ENCODE measurements around the gene LRIT1. TPM values are rescaled to one million over a fixed set of nuclear protein-coding genes. Genes with fewer than 3 reads are reported as not detected.

LRIT1 gene
- total RNA-seq, 4 donors from 2014 or later = not detected

DNA sequence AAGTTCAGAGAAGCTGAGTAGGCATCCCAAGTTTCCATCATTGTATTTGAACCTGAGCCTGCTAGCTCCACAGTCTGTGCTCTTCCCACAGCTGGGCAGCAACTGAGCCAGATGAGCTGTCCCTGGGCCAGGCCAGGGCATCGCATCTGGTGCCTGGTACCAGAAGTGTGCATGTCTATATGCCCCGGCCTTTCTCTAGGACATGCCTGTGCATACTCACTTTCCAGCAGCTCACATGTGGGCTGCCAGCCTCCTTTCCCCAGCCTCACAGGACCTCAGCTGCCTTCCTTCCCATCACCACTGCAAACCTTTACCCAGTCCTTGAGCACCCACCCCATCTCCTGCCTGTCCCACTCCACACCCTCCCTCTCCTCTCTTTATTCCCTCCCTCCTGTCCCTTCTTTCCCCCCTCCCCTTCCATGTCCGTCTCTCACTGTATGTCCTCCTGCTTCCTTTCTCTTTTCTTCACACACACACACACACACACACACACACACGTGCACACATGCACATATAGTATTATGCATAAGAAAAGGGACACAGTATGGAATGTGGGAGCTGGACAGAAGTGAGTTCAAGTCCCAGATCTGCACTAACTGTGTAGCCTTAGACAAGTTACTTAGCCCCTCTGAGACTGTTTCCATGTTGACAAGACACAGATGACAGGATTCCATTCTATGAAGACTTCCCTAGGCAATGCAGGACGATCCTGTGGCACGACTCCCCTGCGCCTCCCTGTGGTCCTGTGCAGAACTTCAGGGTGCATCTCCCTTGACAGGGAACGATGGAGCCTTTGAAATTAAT, 36.1 kb downstream of the LRIT1 start:
- Histone ChIP-seq H3K4me3 (no peak overlapping the region), H3K9me3 (no peaks in the 10 kb centered on the region), H3K36me3 (no peaks in the 10 kb centered on the region), H3K4me1 (no peaks in the 10 kb centered on the region), H3K27ac (no peak overlapping the region), H3K27me3 (peaks cover 0 to 3% (median 0%) of the 10 kb centered on the region in 3 donors)
- DNase-seq = no peak
- TF ChIP-seq POLR2A (IDR thresholded peaks at IDR 0.05) = no peak
- TF ChIP-seq, protein P1, sequence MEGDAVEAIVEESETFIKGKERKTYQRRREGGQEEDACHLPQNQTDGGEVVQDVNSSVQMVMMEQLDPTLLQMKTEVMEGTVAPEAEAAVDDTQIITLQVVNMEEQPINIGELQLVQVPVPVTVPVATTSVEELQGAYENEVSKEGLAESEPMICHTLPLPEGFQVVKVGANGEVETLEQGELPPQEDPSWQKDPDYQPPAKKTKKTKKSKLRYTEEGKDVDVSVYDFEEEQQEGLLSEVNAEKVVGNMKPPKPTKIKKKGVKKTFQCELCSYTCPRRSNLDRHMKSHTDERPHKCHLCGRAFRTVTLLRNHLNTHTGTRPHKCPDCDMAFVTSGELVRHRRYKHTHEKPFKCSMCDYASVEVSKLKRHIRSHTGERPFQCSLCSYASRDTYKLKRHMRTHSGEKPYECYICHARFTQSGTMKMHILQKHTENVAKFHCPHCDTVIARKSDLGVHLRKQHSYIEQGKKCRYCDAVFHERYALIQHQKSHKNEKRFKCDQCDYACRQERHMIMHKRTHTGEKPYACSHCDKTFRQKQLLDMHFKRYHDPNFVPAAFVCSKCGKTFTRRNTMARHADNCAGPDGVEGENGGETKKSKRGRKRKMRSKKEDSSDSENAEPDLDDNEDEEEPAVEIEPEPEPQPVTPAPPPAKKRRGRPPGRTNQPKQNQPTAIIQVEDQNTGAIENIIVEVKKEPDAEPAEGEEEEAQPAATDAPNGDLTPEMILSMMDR (IDR thresholded peaks at IDR 0.05 in 4 of 5, conservative IDR thresholded peaks at IDR 0.05 in 1 of 5) = peak in 1 of 5 experiments; percentile 25
- in situ Hi-C loops (cut with MboI; ENCODE audit: low sequenced_read_pairs in 4 of 4) = no loop called here
- ATAC-seq = no peak
- intact Hi-C loops (cut with DNase I; ENCODE audit: low total_unique reads) = no loop called here

DNA sequence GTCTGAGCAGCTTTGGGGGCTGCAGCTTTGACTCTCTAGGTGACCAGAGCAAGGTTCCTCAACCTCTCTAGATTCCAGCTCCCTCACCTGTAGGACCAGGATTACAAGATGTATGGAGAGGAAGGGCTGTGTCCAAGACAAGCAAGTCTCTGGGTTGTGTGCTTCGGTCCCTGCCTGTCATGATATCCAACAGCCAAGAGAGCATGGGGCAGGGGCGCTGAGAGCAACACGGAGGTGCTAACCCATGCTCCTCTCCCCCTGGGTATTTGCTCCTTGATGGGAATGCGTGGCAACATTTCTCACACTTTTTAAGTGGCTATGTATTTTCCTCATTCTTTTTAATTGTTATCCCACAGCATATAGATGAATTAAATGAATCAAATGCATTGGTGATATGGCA, 36.7 kb downstream of the LRIT1 start:
- Histone ChIP-seq H3K4me3 (no peak overlapping the region), H3K27me3 (peaks cover 0 to 3% (median 0%) of the 10 kb centered on the region in 3 donors), H3K9me3 (no peaks in the 10 kb centered on the region), H3K36me3 (no peaks in the 10 kb centered on the region), H3K27ac (no peak overlapping the region), H3K4me1 (no peaks in the 10 kb centered on the region)
- in situ Hi-C loops (cut with MboI; ENCODE audit: low sequenced_read_pairs in 4 of 4) = no loop called here
- no peak for DNase-seq
- ATAC-seq = no peak
- TF ChIP-seq, protein P1 (IDR thresholded peaks at IDR 0.05 in 4 of 5, conservative IDR thresholded peaks at IDR 0.05 in 1 of 5) = no peak
- TF ChIP-seq POLR2A (IDR thresholded peaks at IDR 0.05) = no peak
- intact Hi-C loops (cut with DNase I; ENCODE audit: low total_unique reads) = no loop called here

DNA sequence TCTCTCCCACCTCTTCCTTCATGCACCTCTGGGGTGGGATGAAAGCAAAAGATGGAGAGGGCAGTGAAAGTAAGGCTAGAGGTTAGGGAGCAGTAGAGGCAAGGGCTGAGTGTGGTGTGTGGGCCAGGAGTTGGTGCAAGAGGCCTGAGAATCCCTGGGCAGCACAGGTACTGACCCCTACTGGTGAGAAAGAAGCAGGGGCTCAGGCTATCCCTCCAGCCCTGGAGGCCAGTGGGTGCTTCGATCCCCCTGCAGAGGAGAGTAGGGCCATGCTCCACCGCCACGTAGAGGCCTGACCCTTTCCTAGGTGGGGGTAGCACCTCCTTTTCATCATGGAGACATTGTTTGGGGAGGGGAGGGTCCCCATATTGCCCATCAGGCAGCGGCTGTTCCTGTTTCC, 37.2 kb downstream of the LRIT1 start:
- H3K9me3 ChIP-seq = no peaks in the 10 kb centered on the region
- H3K4me1 ChIP-seq = no peaks in the 10 kb centered on the region
- intact Hi-C loops (cut with DNase I; ENCODE audit: low total_unique reads) = no loop called here
- no peak overlapping the region for H3K27ac ChIP-seq
- H3K4me3 ChIP-seq = no peak overlapping the region
- DNase-seq (no peak), ATAC-seq (no peak)
- TF ChIP-seq POLR2A (IDR thresholded peaks at IDR 0.05) = no peak
- TF ChIP-seq, protein P1 (IDR thresholded peaks at IDR 0.05 in 4 of 5, conservative IDR thresholded peaks at IDR 0.05 in 1 of 5) = no peak
- H3K27me3 ChIP-seq = peaks cover 0 to 3% (median 0%) of the 10 kb centered on the region in 3 donors
- H3K36me3 ChIP-seq = no peaks in the 10 kb centered on the region
- in situ Hi-C loops (cut with MboI; ENCODE audit: low sequenced_read_pairs in 4 of 4) = no loop called here

DNA sequence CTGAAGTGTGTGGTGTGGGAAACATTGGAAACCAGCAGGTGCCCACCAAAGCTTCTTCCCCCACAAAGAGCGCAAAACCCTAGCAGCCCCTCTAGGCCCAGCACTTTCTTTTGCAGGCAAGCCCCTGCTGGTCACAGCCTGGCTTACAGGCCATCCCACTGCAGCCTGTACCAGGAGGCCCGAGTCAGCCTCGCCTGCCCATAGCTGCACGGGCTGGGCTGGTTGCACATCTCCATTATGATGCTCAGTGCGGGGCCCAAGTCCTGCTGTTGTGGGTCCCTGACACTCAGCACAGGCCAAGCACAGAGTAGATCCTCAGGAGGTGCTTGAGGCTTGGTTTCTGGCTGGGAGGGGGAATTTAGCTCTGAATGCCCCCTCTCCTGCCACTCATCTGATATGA, 39.0 kb downstream of the LRIT1 start:
- DNase-seq (no peak), ATAC-seq (no peak)
- intact Hi-C loops (cut with DNase I; ENCODE audit: low total_unique reads) = no loop called here
- in situ Hi-C loops (cut with MboI; ENCODE audit: low sequenced_read_pairs in 4 of 4) = no loop called here
- H3K27ac ChIP-seq = no peak overlapping the region
- H3K36me3 ChIP-seq = no peaks in the 10 kb centered on the region
- TF ChIP-seq, protein P1 (IDR thresholded peaks at IDR 0.05 in 4 of 5, conservative IDR thresholded peaks at IDR 0.05 in 1 of 5) = no peak
- no peak for TF ChIP-seq POLR2A (IDR thresholded peaks at IDR 0.05)
- H3K4me3 ChIP-seq = no peak overlapping the region
- peaks cover 0 to 3% (median 0%) of the 10 kb centered on the region in 3 donors for H3K27me3 ChIP-seq
- no peaks in the 10 kb centered on the region for H3K9me3 ChIP-seq
- no peaks in the 10 kb centered on the region for H3K4me1 ChIP-seq
